K562 (cell line): ENCODE results near the gene FRMD4A.

Experiments used
- CTCF ChIP-seq, 3 experiments: IDR thresholded peaks in 2 of 3; conservative IDR thresholded peaks in 1 of 3; 2 replicates each; pipeline ENCODE4 v1.5.1; 2011 to 2012; ENCODE audit warnings: low read length in 3 of 3, mild to moderate bottlenecking in 3 of 3, control low read depth in 2 of 3, improper control_type of control experiment in 1 of 3, inconsistent platforms in 1 of 3, low read depth in 1 of 3, mixed read lengths in 1 of 3, moderate library complexity in 1 of 3; ENCODE audit not compliant: insufficient read depth in 2 of 3
- ELF4 ChIP-seq: fragments of 450-650 bp; formaldehyde crosslinking; IDR thresholded peaks from 2 replicates; pipeline ENCODE4 v1.4.0; 2022; ENCODE audit warnings: missing genetic modification characterization
- ETV6 ChIP-seq, 3 experiments: fragments of 150-350 bp in 1 of 3; sonication (generic) in 1 of 3; formaldehyde crosslinking in 1 of 3; IDR thresholded peaks; 2 replicates each; pipeline versions ENCODE4 v1.6.1 to v1.8.0; 2014 to 2022; ENCODE audit warnings: borderline replicate concordance in 2 of 3, low read depth in 2 of 3, antibody characterized with exemption in 1 of 3, low read length in 1 of 3, mild to moderate bottlenecking in 1 of 3, missing genetic modification reagents in 1 of 3
- PREB ChIP-seq: sonication (generic); formaldehyde crosslinking; IDR thresholded peaks from 2 replicates; pipeline ENCODE4 v1.8.1; 2023; ENCODE audit warnings: mild to moderate bottlenecking, missing genetic modification reagents
- ZKSCAN1 ChIP-seq: fragments of 150-350 bp; IDR thresholded peaks from 2 replicates; pipeline ENCODE4 v1.6.1; 2016; ENCODE audit warnings: low read depth, low read length
- ZNF583 ChIP-seq: fragments of 250-450 bp; sonication (Bioruptor Pico); IDR thresholded peaks from 2 replicates; pipeline ENCODE4 v1.4.0; 2020
- ZNF778 ChIP-seq: fragments of 450-650 bp; formaldehyde crosslinking; IDR thresholded peaks from 2 replicates; pipeline ENCODE4 v1.4.0; 2020; ENCODE audit warnings: mild to moderate bottlenecking, moderate library complexity
- TF ChIP-seq, protein P1 (sequence below), 2 experiments: IDR thresholded peaks; 2 replicates each; pipeline ENCODE4 v1.6.1; 2011; ENCODE audit warnings: borderline replicate concordance in 1 of 2, control low read depth in 1 of 2, low read depth in 1 of 2, low read length in 1 of 2, mild to moderate bottlenecking in 1 of 2, mixed read lengths in 1 of 2, moderate library complexity in 1 of 2; ENCODE audit not compliant: insufficient read depth in 1 of 2, insufficient read length in 1 of 2, poor library complexity in 1 of 2, severe bottlenecking in 1 of 2; ENCODE audit errors: extremely low read depth in 1 of 2
- TF ChIP-seq, protein P2 (sequence below): fragments of 150-350 bp; IDR thresholded peaks from 2 replicates; pipeline ENCODE4 v1.6.1; 2014; ENCODE audit warnings: low read depth, mild to moderate bottlenecking, low read length, borderline replicate concordance

DNA sequence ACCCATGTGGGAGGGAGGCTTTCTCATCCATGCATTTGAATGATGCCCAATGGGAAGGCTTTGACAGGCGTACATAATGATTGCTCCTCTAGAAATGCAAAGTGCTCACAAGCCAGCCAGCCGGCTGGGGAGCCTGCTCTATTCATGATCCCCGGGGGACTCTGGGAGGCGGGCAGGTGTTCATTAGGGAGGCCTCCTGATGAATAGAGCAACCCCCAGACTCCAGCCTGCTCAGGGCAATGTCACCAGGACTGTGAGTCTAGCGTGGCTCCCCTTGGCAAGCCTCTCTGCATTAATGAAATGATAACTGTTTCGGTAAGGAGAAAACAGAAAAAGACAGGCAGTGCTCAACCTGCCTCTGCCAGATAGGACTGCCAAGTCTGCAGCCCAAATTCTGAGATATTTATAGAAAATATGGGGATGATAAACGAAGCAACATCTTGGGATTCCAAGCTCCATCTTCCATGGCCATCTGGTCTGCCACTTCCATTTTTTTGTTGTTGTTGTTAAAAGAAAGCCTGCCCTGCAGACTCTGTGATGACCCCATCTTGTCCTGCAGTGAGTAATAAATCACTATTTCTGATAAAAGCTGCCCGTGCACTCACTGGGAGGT, 507.5 kb downstream of the FRMD4A start:
- TF ChIP-seq ZNF778 (CRISPR knock-in tag): no peak
- TF ChIP-seq, protein P1, sequence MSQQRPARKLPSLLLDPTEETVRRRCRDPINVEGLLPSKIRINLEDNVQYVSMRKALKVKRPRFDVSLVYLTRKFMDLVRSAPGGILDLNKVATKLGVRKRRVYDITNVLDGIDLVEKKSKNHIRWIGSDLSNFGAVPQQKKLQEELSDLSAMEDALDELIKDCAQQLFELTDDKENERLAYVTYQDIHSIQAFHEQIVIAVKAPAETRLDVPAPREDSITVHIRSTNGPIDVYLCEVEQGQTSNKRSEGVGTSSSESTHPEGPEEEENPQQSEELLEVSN (IDR thresholded peaks at IDR 0.05; ENCODE audit: borderline replicate concordance in 1 of 2, extremely low read depth in 1 of 2, insufficient read depth in 1 of 2, insufficient read length in 1 of 2, low read depth in 1 of 2, low read length in 1 of 2, poor library complexity in 1 of 2, severe bottlenecking in 1 of 2): no peak
- TF ChIP-seq ELF4 (CRISPR knock-in tag): no peak
- TF ChIP-seq ZNF583 (CRISPR knock-in tag): no peak
- TF ChIP-seq, protein P2, sequence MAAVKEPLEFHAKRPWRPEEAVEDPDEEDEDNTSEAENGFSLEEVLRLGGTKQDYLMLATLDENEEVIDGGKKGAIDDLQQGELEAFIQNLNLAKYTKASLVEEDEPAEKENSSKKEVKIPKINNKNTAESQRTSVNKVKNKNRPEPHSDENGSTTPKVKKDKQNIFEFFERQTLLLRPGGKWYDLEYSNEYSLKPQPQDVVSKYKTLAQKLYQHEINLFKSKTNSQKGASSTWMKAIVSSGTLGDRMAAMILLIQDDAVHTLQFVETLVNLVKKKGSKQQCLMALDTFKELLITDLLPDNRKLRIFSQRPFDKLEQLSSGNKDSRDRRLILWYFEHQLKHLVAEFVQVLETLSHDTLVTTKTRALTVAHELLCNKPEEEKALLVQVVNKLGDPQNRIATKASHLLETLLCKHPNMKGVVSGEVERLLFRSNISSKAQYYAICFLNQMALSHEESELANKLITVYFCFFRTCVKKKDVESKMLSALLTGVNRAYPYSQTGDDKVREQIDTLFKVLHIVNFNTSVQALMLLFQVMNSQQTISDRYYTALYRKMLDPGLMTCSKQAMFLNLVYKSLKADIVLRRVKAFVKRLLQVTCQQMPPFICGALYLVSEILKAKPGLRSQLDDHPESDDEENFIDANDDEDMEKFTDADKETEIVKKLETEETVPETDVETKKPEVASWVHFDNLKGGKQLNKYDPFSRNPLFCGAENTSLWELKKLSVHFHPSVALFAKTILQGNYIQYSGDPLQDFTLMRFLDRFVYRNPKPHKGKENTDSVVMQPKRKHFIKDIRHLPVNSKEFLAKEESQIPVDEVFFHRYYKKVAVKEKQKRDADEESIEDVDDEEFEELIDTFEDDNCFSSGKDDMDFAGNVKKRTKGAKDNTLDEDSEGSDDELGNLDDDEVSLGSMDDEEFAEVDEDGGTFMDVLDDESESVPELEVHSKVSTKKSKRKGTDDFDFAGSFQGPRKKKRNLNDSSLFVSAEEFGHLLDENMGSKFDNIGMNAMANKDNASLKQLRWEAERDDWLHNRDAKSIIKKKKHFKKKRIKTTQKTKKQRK: no peak
- TF ChIP-seq PREB: no peak
- no peak for TF ChIP-seq CTCF (IDR thresholded peaks at IDR 0.05 in 2 of 3, conservative IDR thresholded peaks at IDR 0.05 in 1 of 3; ENCODE audit: insufficient read depth in 2 of 3, low read depth in 1 of 3, low read length in 3 of 3)
- no peak for TF ChIP-seq ZKSCAN1
- TF ChIP-seq ETV6 (IDR thresholded peaks at IDR 0.05; ENCODE audit: borderline replicate concordance in 1 of 2, low read depth in 2 of 2, low read length in 1 of 2): no peak
- no peak for TF ChIP-seq ETV6 (CRISPR knock-in tag; IDR thresholded peaks at IDR 0.05; ENCODE audit: borderline replicate concordance)
